D721Med (cell line): ENCODE results near the gene ZBTB7B.
"Not testable (repeated sequence)": the region's sequence is repeated elsewhere in the genome, so short reads cannot be mapped to it uniquely, and the experiment has no call there.

ENCODE experiments used
- DNase-seq: peaks from one replicate; pipeline ENCODE4 v3.0.0; 2011; ENCODE audit warnings: low spot score; ENCODE audit not compliant: insufficient read length
- FAIRE-seq: peaks from 2 replicates; lab custom pipeline; 2011; peaks lifted over from hg19 to GRCh38; lab: Jason Lieb, UNC
- TF ChIP-seq, protein P1 (sequence below): IDR thresholded peaks from 2 replicates; pipeline ENCODE4 v1.5.1; 2012; ENCODE audit warnings: mild to moderate bottlenecking, control low read depth; ENCODE audit not compliant: insufficient read depth; ENCODE audit errors: missing control alignments

The ZBTB7B gene

DNA sequence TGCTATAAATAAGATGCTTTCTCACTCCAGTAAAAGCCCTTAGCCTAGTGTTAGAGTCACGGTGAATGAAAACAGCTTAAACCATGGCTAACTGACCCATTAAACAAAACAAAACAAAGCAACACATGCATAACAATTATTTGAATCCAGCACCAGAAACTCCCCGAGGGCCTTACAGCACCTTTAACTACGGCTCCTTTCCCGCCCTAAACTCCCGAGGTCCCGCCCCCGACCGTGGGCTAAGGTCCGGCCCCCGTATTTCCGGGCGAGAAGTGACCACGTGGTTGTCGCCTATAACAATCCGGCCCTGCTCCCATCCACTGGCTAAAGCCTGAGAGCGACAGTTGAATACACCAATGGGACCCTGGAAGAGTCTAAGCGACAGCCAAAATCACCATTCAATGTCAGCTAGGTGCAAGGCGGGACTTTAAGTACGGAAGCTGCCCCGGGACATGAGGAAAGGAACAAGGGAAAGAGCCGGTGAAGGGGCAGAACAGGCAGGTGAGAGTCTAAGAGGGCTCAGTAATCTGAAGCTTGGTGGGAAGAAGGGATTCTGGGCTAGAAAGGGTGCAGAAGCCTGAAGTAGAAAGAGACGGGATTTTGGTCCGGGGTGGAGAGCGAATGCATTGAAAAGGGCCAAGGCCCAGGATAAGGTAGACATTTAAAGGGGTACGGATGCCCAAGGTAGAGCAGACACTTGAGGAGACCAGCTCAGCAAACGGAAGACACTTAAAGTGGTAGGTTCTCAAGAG lies 19.5 kb upstream of the ZBTB7B start, which contains the start of gene FLAD1:
TSS of gene FLAD1 (plus strand) at position 448 of the 752 bp plus-strand sequence. CDS start 351 bp downstream, outside the sequence.
- TF ChIP-seq, protein P1, sequence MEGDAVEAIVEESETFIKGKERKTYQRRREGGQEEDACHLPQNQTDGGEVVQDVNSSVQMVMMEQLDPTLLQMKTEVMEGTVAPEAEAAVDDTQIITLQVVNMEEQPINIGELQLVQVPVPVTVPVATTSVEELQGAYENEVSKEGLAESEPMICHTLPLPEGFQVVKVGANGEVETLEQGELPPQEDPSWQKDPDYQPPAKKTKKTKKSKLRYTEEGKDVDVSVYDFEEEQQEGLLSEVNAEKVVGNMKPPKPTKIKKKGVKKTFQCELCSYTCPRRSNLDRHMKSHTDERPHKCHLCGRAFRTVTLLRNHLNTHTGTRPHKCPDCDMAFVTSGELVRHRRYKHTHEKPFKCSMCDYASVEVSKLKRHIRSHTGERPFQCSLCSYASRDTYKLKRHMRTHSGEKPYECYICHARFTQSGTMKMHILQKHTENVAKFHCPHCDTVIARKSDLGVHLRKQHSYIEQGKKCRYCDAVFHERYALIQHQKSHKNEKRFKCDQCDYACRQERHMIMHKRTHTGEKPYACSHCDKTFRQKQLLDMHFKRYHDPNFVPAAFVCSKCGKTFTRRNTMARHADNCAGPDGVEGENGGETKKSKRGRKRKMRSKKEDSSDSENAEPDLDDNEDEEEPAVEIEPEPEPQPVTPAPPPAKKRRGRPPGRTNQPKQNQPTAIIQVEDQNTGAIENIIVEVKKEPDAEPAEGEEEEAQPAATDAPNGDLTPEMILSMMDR: no peak
- FAIRE-seq (peak; percentile 11), DNase-seq (peak; percentile 99)

- FAIRE-seq: no peak
Observed at GRCh38 chr1:154983776-154984466, 18.7 kb upstream of the ZBTB7B start.

GRCh38 chr1:154986736-154987135 lies 15.9 kb upstream of the ZBTB7B start:
- FAIRE-seq, DNase-seq: not testable (repeated sequence)

More at GRCh38 chr1:154983776-154984466, 18.7 kb upstream of the ZBTB7B start:
- TF ChIP-seq, protein P1: no peak
- no peak for DNase-seq

GRCh38 chr1:154987326-154987725 lies 15.3 kb upstream of the ZBTB7B start:
- DNase-seq (no peak), FAIRE-seq (no peak)
- TF ChIP-seq, protein P1: no peak

DNA sequence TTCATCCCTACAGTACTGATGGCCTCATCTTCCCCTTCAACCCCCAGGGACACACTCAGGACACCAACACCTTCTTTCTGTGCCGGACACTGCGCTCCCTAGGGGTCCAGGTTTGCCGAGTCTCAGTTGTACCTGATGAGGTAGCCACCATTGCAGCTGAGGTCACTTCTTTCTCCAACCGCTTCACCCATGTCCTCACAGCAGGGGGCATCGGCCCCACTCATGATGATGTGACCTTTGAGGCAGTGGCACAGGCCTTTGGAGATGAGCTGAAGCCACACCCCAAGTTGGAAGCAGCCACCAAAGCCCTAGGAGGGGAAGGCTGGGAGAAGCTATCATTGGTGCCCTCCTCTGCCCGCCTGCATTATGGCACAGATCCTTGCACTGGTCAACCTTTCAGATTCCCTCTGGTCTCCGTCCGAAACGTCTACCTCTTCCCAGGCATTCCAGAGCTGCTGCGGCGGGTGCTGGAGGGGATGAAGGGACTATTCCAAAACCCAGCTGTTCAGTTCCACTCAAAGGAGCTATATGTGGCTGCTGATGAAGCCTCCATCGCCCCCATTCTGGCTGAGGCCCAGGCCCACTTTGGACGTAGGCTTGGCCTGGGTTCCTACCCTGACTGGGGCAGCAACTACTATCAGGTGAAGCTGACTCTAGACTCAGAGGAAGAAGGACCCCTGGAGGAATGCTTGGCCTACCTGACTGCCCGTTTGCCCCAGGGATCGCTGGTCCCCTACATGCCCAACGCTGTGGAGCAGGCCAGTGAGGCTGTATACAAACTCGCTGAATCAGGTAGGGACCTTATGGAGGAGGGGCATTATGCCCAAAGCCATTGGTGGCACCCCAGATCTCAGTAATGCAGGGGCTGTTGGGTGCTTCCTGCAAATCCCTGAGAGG lies 14.3 kb upstream of the ZBTB7B start:
- FAIRE-seq: no peak
- DNase-seq: no peak
- TF ChIP-seq, protein P1: peak; percentile 10

GRCh38 chr1:154989195-154989860 lies 13.3 kb upstream of the ZBTB7B start:
- no peak for FAIRE-seq
- TF ChIP-seq, protein P1: no peak
- DNase-seq: no peak

DNA sequence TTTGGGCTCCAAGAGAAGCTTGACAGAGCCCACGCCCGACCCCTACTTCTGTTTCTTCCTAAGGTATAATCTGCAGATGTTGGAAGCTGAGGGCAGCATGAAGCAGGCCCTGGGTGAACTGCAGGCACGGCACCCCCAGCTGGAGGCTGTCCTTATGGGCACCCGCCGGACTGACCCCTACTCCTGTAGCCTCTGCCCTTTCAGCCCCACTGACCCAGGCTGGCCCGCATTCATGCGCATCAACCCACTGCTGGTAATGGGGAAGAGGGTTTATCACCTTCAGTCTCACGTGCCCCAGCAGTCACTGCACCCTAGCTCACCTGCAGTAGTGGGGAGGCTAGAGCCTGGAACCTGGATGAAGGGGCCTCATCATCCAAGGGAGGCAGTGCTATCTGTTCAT lies 12.3 kb upstream of the ZBTB7B start:
- TF ChIP-seq, protein P1: no peak
- FAIRE-seq (no peak), DNase-seq (no peak)
